GM19397 (cell line): ENCODE results near the gene OR2T10.
"Not testable (repeated sequence)": the region's sequence is repeated elsewhere in the genome, so short reads cannot be mapped to it uniquely, and the experiment has no call there.

ENCODE experiments used
- ATAC-seq: cut with Tn5 transposase; IDR thresholded peaks from one replicate; pipeline ENCODE4 v1.9.1; 2021; ENCODE audit warnings: mild to moderate bottlenecking, moderate library complexity; ENCODE audit not compliant: unreplicated experiment

The OR2T10 gene, protein sequence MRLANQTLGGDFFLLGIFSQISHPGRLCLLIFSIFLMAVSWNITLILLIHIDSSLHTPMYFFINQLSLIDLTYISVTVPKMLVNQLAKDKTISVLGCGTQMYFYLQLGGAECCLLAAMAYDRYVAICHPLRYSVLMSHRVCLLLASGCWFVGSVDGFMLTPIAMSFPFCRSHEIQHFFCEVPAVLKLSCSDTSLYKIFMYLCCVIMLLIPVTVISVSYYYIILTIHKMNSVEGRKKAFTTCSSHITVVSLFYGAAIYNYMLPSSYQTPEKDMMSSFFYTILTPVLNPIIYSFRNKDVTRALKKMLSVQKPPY

DNA sequence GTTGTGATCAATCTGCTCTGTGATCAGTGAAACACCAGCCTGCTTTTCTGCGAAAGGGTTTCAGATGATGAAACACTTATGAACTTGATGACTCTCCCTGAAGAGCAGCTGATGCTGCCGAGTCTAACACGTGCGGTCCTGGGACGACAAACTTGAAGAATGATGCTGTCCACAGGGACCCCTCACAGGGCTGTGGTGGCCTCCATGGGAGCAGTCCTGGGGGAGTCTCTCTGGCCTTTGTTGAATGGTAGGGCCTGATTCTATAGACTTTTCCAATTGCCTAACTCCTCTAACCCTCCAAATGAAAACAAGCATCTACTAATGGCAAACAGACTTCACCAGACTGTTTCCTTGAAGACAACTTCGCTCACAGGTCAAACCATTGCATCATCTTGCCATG is at the start of gene OR2T10:
OR2T10 (minus strand) TSS at position 112 of the 400 bp plus-strand sequence. CDS start 3,932 bp downstream, outside the sequence.
- no peak for ATAC-seq

DNA sequence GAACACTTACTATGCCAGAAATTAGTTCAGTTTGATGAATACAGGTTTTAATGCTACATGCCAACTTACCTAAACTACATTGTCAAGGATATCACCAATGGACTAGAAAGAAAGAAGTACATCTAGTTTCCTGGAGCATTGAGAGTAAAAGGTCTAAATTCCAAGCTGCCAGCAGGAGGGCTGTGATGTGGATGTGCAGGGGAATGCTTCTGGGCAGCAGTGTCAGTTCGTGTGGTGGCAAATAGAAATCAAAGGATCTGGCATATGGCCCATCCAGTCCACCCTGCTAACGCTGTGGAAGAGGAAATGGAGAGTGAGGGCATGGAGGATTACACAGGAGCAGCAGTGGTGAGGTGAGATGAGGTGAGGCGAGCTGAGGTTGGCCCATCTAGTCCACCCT is 47.7 kb upstream of the OR2T10 start, which contains the start of gene OR2T35:
OR2T35 (minus strand) TSS at position 101 of the 400 bp plus-strand sequence. CDS start 6,020 bp downstream, outside the sequence.
- ATAC-seq: not testable (repeated sequence)

DNA sequence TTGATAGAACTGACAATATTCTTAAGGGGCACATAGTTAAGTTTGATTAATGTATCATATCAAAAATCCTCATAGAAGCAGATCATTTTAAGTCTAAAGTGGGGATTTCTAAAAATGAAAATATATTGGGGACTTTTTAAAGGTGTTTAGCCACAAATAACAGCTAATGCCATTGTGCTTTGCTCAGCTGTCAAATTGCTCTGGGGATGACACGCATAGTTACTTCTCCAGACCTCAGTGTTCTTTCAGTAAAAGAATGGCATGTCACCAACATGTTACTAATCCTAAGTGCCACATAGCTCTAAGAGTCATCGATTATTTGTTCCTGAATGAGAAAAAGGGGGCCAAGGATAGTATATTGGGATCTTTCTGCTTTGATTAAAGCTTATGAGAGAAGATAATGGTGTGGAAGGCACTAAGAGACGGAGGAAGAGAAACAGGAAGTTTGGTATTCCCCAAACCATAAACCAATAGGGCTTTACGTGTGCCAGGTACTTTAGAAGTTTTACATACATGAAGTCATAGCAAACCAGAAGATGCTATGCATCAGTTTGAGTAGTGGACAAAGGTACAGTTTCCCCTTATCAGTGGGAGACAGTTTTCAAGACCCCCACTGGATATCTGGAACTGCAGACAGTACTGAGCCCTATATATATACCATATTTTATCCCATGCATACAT is 45.6 kb upstream of the OR2T10 start:
- ATAC-seq: peak; percentile 66

DNA sequence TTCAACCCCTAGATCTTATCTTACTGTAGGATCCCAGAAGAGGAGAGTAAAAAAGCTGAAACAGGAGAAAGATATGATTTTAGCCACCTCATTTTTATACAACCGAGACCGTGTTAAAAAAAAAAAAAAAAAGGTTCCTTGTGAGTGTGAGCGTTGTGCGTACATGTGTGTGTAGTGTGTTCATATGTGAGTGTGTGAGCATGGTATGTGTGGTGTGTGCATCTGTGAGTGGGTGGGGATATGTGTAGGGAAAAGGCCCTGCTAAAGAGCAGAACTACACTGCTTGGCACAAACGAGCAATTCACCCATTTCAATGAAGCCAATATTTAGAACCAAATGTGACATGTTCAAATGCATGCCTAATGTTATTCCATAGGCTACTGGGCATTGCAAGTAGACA is 44.1 kb upstream of the OR2T10 start:
- not testable (repeated sequence) for ATAC-seq

DNA sequence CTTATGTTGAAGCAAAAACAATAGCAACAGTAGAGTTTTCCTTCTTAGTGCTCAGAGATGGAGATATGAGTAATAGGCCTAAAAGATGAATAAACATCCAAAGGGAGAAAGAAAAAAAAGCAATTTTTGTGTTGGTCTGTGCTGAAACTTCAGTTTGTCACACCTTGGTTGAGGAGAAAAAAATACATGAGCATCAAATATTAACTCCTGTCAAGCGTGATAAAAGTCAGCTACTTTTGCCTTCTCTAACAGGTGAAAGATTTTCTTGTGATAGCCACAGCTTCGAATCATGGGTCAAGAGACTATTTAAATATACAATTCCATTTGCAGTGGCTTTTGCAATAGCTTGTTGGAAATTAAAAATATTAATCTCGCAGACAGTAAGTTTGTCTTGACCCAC is 43.4 kb upstream of the OR2T10 start:
- ATAC-seq: not testable (repeated sequence)

DNA sequence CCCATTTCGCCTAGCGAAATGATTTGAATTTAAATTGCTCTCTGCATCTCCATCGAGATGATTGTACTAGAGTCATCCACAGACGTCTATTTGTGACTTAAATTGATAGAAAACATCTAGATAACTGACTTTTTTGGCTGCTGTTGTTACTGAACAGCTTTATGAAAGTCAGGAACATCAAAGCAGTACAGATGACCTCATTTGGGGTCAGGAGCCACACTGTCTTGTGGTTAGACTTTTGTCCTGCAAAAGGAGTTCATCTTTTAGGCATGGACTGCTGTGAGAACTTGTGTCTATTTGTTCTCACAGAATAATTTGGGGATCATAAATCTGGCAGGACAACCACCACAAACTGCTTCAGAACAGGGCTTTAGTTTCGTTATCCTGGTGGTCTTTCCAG is 42.2 kb upstream of the OR2T10 start:
- not testable (repeated sequence) for ATAC-seq

DNA sequence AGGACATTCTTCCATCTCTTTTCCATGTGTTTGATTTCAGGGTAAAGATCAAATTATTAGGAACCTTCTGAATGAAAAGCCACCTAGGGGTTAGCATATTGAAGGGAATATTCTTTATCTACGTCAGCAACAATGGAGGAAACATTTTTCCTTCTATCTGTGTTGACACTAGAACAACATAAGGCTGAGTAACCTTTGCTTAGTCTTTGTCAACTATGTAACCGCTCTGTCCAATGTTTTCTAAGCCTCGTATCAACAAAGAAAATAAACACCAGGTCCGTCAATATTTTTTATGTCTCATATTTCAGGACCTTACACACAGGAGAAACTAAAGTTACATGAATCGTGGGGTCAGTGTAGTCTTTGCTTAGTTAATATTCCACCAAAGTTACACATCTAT is 39.1 kb upstream of the OR2T10 start:
- ATAC-seq: not testable (repeated sequence)

DNA sequence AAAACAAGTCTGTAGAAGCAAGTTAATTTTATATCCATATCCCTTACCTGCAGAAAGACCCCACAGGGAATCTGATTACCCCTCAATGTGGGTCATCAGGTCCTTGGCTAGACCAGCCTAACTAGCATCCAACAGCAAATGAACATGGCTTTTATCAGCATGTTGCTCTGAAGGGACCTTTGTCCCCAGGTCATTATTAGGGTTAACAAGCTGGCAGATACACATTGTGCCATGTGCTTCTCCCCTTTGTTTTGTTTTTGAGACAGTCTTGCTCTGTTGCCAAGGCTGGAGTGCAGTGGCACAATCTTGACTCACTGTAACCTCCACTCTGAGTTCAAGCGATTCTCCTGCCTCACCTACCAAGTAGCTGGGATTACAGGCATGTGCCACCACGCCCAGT is 37.5 kb upstream of the OR2T10 start, which contains the start of gene OR2T11:
OR2T11 (minus strand) TSS at position 101 of the 400 bp plus-strand sequence. CDS start 7,963 bp downstream, outside the sequence.
- not testable (repeated sequence) for ATAC-seq

DNA sequence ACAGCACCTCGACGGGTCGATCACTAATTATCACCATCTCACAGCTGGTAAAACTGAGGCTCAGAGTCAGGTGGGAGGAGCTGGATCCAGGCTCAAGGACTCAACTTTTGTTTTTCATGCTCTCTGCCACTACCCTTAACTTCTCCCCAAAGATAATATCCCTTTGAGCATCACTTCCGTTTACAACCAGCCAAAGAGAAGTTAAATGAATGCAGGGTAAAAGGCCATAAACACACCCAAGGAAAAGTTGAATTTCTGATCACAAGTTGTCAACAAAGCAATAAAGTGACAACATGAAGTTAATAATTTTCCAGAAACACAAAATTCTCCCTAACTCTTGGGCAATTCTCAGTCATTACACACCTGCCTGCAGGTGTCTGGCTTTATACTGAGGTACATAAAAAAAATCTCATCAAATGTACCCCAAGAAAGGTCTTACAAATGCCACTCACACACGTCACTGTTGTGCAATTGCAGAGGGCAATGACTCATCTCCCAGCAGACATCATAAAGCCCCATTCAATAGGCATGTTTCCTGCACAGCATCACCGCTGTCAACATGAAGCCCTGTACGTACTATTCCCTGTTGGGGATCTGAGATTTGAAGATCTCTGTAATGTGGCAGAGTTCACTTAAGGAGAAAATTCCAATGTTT is 34.0 kb upstream of the OR2T10 start:
- no peak for ATAC-seq

DNA sequence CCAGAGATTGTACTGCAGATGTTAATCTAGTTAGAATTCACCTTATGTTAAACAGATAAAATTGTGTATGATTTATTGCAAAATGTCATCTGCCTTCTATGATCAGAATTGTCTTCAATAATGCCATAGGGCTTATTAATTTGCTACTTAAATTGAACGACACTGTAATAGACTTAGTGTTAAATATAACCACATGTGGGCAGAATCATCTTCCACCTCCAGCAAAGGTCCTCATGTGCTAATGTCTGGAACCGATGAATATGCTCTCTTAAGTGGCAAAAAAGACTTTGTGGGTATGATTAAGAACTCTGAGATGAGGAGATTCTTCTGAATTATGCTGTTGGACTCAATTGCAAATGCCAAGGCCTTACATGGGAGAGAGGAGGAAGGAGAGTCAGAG is 33.1 kb upstream of the OR2T10 start:
- ATAC-seq: no peak

DNA sequence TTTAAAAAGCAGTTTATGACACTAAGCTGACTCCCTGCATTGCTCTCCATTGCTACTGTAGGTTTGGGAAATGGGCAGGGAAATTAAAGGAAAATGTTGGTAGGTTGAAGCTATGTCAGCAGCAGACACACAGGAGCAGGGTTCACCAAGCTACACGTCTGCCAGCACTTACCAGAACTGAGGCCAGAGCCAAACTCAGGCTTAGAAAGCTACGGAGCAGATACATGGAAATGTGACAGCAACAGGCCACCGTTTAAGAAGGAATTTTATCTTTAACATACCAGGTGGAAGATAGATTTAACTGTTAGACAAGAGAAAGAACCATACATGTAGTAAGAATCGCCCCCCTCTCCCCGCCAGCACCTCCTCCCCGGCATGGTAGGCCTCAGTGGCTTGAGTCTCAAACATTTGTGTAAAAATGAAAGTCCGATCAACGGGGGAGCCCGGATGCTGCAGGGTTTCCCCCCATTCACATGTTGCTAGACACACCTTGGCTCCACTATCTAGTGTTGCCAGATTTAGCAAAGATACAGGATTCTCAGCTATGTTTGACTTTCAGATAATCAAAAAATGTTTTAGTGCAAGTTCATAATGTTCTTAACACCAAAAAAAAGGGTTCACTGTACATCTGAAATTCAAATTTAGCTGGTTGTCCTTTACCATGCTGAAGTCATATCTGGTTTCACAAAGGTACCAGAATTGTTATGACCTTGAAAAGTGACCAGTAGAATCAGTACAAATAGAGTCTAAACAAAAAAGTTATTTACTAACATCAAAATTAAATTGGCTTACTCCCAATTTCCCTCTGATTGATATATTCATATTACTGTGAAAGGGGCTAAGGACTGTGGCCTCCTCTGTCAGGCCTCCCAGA is 30.7 kb upstream of the OR2T10 start:
- peak; percentile 94 for ATAC-seq

DNA sequence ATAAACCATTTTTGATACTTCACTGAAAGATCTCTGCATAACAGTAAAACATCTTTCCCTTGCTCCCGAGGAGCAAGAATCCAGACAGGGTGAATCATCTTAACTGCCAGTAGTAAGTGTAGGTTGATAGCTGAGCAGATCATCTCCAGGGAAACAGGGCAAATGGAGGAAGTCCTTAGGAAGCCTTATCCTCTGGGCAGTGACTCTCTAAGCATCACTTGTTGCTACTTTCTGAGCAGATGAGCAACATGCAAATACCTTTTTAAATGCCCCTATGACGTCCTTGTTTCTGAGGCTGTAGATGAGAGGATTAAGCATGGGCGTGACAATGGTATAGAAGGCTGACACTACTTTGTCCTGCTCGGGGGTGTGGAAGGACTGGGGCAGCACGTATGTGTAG is 28.5 kb upstream of the OR2T10 start:
- ATAC-seq: no peak

DNA sequence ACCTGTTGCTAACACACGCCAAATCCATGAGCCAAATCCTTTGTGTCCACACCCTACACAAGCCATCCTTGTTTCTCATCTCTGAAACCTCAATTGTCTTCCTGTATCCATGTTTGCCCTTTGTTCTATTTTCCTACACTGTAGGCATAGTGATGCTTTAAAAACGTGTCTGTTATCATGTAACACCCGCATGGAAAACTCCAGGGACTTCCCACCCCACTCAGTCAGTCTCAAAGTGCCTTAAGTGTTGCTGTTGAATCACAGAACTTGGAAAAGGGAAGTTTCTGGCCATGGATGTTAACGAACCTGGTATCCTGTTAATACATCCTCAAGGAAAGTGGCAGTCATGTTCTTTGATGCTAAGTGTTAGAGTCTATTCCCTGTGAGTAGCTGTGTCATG is 27.7 kb upstream of the OR2T10 start:
- ATAC-seq: no peak

DNA sequence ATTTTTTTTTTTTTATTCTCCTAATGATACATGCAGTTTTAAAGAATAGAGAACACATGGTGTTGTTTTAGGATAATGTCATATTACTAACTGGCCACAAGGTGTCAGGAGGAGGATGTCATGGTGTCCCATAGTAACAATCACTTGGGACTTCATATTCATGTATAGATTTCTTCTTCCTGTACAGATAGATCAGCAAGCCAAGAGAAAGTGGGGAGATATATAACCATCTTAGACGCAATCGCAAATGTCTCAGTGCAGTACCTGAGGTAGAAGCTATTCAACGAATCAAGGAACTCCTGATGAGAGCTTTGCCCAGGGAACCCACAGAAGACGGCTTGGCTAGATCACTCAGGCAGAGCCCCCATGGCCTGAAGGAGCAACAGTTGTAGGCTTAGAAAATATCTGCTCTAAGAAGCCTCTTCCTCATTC is 25.1 kb upstream of the OR2T10 start:
- peak; percentile 87 for ATAC-seq

DNA sequence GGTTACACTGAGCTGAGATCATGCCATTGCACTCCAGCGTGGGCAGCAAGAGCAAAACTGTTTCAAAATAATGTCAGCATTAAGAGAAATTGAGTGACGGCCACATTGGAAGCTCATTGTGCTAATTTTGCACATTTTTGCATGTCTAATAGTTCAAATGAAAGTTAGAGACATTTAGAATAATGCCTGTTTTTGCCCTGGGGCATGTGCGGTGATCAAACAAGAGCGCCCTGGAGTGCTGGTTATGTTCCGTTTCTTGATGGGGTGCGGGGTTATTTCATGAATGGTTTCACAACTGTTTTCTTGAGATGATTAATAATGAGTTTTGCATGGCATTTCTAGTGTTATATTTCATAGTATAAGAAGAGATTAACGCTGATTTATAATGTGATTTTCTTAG is 24.3 kb upstream of the OR2T10 start:
- ATAC-seq: no peak

DNA sequence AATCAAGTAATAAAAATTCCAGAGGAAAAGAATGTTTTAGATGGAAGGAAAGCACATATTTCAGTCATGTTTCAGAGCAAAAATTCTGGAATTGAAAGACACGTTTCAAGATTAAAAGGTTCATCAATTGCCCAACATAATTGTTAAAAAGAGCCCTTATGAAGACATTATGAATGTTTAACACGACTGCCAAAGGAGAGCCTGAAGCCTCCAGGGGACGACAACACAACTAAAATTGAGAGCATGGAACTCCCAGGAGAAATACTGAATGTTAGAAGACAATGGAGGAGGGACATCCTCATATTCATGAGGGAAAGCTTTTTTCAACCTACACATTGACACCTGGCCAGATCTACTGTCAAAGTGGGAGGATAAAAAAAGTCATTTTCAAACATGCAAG is 21.4 kb upstream of the OR2T10 start:
- ATAC-seq: no peak

DNA sequence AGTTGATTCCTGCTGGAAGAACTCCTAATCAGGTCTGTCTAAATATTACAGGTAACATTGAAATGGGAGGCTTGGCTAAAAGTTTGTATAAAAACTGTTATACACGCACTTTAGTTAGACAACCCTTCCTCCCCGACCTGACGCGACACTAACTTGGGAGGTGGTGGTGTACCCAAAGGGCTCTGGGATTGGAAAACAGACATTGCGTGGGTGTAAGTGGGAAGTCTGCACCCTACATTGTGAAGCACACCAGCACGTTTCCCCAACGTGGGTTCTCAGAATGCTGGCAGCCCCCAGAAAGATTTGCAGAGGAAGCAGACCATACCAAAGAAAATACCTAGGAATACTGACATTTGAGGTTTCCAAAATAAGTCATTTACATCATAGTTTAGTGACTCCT is 20.6 kb upstream of the OR2T10 start:
- ATAC-seq: no peak

DNA sequence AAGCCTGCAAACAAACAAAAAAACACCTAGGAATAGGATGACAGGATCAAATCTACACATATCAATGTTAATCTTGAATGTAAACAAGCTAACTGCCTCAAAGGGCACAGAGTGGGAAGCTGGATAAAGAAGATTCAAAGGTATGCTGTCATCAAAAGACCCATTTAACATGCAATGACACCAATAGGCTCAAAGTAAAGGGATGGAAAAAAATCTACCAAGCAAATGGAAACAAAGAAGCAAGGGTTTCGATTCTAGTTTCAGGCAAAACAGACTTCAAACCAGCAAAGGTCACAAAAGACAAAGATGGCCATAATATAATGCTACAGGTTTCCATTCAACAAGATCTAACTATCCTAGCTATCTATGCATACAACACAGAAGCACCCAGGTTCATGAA is 16.2 kb upstream of the OR2T10 start:
- no peak for ATAC-seq

DNA sequence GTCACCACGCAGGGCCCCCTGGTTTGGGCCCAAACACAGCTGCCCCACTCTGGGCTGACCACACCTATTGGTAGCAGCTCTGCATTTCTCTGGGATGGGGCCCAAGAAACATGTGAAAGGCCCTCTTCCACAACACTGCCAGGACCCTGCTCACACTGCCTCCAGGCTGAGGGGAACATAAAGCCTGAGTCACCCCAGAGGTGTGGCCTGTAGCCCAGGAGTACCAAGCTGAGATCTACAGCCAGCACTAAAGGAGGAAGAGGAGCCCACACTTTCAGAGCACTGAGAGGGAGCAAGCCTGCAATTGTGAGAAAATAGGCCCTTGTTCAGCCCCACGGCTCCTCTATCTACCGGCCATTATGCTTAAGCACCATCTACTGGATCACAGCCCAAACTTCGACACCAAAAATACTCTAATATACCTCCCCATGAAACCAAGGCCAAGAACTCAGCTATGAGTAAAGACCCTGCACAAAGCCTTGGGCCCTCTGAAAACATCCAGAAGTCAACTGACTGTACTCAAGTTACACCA is 14.4 kb upstream of the OR2T10 start:
- no peak for ATAC-seq

DNA sequence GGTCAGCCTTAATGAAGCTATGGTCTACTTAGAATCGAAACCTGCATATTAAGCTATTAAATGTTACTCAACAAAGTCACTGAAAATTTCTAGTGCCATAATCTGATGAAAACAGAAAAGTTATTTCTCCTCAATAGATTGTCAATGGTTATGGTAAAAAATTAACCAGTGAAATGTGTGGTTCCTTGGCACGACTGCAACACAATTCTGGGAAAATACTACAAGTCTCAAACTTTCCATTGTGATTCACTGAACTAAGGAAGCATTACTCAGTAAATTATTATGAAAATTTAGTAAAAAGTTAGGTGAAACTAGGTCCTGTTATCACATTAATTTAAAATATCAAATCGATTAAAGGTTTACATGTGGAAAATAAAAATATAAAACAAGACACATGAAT is 12.8 kb upstream of the OR2T10 start:
- ATAC-seq: no peak
